GM21737 (cell line): Measurements from ENCODE around the gene OR1F1.

Experiments used
- ATAC-seq: cut with Tn5 transposase; IDR thresholded peaks from one replicate; pipeline ENCODE4 v1.9.1; 2021; ENCODE audit warnings: mild to moderate bottlenecking, moderate library complexity; ENCODE audit not compliant: unreplicated experiment

The OR1F1 gene

GRCh38 chr16:3246002-3246401, 58.0 kb downstream of the OR1F1 start:
- ATAC-seq: no peak

DNA sequence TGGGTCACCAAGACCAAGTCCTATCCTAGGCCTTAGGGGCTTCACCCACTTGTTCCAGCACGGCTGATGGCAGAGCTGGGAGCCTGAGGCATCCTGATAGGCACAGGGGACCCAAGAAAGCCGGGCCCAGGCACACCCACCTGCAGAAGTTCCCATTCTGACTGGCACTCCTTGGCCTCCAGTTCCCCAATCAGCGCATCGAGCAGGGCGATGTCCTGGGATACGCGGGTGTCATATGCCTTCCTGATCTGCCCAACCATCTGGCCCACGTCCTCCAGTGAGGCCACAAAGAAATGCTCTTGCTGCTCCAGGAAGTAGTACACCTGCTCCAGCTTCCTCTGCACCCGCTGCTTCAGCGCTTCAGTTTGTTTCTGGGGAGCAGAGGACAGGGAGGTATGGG, 58.9 kb downstream of the OR1F1 start:
- no peak for ATAC-seq

GRCh38 chr16:3248596-3248995, 60.6 kb downstream of the OR1F1 start:
- ATAC-seq: no peak

- ATAC-seq: no peak
Measured at GRCh38 chr16:3249020-3249419, 61.0 kb downstream of the OR1F1 start.

DNA sequence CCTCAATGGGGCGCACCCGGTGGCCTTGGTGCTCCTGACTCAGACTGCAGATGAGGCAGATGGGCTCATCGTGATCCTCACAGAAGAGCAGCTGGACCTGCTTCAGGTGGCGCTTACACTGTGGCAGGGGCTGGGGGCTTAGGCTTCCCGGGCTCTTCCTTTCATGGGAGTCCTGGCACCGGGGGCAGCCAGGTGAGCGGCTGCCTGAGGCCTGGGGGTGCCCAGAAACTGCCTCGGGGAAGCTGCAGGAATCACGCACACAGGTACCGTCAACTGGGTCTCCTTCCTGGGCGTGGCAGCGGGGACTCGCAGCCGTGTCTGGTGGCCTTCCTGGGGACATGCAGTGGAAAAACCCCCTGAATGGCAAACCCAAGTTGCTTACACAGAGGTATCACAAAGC, 61.4 kb downstream of the OR1F1 start:
- ATAC-seq: no peak

DNA sequence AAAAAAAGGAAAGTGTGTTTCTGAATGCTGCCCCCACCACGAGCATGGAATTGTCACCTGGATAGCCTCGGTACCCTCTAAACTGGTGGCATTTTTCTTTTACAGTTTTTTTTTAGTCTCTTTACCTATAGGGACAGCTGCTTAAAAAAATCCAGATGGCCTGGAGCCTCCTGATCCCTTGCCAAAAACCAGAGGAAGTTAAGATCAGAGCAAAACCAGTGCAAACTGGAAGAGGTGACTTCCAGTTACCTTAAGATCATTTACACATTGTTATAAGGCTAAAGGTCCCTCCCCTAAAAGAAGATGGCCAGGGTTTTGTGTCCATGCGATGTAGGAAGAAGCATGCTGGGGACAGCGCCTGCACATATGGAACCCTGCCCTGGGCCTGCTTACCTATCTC, 65.0 kb downstream of the OR1F1 start:
- no peak for ATAC-seq

DNA sequence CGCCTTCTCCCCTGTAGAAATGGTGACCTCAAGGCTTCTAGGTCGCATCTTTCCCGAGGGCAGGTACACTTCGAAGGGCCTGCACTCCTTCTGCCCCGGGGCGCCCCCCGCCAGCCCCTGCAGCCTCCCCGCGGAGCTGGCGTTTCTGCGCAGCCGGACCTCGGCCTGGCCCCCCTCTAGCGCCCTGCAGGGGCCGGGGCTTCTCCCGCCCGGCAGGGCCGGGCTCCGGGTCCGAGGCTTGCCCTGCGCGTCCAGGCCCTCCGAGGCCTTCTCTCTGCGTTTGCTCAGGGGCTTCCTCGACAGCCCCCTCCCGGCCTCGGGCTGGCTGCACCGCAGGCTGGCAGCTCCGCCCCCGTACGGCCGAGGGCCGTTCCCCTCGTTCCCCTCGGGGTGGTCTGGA, 66.3 kb downstream of the OR1F1 start:
- ATAC-seq: no peak
